GM19043 (cell line): ENCODE data around the gene TIMM23.
"Not testable (repeated sequence)": the region's sequence is repeated elsewhere in the genome, so short reads cannot be mapped to it uniquely, and the experiment has no call there.

ENCODE experiments used
- ATAC-seq: cut with Tn5 transposase; IDR thresholded peaks from one replicate; pipeline ENCODE4 v1.9.1; 2021; ENCODE audit warnings: low read depth; ENCODE audit not compliant: unreplicated experiment

Gene TIMM23

GRCh38 chr10:46020344-46020657 is 48.0 kb downstream of the TIMM23 start:
- ATAC-seq = no peak

DNA sequence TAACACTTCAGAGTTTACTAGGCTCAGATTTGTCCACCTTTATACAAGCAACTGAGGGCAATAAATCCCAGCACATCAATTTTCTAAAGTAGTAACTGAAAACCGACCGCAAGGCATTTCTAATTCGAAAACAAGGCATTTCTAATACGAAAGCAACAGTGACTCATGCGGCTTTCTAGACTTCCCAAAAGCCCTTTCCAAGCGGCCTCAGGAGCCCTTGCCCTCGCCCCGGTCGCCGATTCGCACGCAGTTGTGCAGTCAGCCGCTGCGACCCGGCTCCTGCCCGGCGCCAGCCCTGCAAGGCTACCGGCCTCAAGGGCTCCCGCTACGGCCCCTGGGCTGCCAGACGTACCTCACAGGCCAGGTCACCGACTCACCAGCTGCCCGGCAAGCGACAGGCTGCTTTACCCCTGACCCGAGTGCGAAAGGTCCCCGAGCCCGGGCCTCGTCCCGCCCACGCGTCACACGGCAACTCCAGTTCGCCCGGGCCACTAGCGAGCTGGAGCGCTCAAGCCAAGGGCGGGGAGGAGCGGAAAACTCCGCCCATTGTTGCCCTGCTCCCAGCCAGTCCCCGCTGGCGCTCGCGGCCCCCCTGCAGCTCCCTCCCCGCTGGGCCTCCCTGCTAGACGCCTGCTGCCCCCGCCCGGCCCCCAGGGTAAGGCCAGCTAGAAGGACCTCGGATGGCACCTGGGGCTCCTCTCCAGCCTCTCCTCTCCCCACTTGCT is 50.9 kb downstream of the TIMM23 start:
- ATAC-seq = peak; percentile 93

DNA sequence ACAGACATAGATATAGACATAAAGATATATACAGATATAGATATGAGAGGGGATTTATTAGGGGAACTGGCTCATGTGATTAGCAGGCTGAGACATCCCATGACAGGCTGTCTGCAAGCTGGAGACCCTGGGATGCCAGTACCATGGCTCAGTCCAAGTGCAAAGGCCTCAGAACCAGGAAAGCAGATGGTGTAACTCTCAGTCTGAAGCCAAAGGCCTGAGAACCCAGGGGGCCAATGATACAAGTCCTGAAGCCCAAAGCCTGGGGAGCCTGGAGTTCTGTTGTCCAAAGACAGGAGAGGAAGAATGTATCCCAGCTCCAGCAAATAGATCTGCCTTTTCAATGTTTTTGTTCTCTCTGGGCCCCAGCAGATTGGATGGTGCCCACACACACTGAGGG is 52.7 kb downstream of the TIMM23 start:
- no peak for ATAC-seq

GRCh38 chr10:46025406-46025805 is 53.1 kb downstream of the TIMM23 start:
- ATAC-seq = no peak

DNA sequence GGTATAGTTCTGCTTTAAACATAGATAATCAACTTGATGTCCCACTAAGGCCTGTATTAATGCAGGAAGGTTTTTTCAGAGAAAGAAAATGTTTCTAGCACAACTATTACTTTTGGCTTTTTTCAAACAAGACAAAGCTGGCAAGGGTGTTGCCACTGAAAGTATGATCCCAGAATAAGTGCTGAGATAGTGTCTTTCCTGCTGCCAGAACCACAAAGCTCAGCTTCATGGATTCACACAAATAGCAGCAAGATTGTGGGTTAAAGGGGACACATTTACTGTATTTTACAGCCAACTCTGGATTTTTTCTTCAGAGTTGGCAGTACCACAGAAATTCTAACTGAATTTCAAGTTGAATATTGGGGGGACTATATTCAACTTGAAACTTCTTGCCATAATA is 53.8 kb downstream of the TIMM23 start:
- ATAC-seq = no peak

GRCh38 chr10:46028584-46029460 is 56.5 kb downstream of the TIMM23 start:
- ATAC-seq = peak; percentile 38

GRCh38 chr10:46029461-46030030 is 57.3 kb downstream of the TIMM23 start:
- ATAC-seq = no peak

DNA sequence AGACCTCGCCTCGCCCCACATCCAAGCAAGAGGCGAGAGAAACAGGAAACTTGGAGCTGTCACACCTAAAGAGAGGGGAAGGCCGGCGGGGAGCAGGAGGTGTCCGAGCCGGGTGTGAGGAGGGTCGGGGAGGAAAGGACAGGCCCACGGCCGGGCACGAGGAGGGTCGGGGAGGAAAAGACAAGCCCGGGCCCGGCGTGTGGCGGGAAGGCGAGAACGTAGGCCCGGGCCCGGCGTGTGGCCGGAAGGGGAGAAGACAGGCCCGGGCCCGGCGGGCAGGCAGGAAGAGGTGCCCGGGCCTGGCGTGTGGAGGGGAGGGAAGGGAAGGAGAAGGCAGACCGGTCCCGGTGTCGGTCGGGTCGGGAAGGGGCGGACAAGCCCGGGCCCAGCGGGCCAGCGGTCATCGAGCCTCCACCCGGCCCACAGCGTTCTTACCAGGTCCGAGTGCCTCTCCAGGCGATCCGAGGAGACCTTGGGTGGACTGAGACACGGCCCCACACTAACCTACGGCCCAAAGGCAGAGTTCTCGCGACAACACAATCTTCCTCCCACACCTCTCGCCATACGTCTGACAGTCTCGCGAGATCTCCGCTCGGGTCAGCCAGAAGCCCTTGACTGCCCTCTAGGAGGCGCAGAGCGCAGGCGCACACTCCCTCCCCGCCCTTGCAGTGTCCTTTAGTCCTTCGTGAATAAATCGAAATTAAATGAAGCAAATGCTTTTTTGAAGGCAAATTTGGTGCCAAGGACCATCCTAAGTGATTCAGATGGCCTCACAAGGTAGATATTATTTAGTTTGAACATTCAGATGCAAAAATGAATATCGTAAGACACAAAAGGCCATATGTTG is 58.0 kb downstream of the TIMM23 start, which contains the start of gene NCOA4:
TSS of gene NCOA4 (minus strand) at position 533 of the 847 bp plus-strand sequence. CDS start 13,943 bp downstream, outside the sequence.
- peak; percentile 97 for ATAC-seq

DNA sequence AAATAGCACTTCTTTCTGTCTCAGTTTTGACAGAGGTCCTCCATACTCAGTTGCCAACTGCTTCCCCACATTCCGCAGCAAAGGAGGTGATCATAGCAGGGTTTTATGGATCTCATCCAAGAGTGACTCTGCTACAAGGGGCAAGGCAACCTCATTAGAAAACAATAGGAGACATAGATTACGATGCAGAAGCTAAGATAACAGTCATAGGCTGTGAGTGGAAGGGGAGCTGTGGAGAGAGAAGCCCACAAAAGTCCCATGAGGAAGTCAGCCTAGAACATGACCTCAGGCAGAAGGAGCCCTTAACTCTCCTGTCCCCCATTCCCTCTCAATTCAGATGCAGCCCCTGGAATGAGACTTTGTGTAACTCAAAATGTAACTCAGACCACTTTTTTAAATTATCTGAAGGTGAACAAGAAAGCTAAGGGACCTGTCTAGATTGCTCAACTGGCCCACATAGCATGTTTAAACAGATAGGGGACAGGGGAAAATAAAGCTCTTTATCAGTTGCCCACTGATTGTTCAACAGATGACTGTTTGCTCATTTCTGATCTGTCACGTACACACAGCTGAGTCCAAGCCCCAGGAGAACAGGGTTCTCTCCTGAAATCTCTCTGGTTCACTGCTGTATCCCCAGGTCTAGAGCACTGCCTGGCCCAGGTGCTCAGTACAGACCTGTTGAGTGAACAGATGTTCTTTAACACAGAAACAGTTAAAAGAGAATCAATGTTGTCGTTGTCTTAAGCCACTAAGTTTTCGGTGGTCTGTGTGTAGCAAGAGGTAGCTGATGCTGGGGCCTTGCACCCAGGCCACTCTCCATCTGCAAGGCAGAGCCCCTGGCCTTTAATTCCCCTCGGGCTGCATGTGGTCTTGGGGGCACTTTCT is 59.6 kb downstream of the TIMM23 start:
- ATAC-seq = no peak

GRCh38 chr10:46033602-46034011 is 61.3 kb downstream of the TIMM23 start:
- no peak for ATAC-seq

DNA sequence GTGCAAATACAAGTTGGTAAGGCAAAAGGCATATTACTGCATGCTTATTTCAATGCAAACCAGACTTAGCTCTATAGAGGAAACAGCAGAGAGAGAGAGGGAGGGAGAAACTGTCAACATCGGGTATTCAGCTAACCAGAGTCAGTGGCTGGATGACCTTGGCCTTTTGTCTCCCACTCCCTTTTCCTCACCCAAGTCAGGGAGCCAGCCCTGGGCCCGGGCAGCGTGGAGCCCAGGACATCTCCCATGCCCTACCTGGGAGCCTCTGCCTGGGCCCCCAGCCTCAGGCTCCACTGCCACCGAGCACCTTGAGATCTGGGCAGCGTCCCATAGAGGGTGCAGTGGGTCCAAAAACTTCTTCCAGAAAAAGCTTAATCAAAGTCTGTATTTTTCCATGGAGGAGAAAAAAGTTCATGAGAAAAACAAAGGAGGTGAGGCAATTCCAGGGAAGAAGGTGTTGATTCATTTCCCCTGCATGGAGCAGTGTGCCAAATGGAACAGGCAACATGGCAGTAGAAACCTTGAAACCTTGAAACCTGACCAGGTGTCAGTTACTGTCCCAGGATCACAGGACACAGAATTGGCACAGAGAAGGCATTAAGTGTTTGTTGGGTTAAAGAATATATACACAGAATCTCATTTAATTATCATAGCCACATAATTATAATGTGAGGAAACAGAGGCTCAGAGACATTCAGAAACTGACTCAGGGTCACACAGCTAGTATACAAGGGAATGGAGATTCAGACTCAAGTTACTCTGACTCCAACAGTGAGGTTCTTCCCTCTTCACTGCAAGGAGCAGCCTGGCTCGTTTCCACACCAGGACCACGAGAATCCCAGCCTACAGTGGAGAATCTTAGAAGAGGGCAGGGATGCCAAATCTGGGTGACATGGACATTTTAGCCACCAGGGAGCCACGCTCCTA is 63.9 kb downstream of the TIMM23 start:
- ATAC-seq = no peak

GRCh38 chr10:46037107-46037825 is 65.0 kb downstream of the TIMM23 start:
- ATAC-seq = no peak

GRCh38 chr10:46040004-46040403 is 67.7 kb downstream of the TIMM23 start:
- no peak for ATAC-seq

DNA sequence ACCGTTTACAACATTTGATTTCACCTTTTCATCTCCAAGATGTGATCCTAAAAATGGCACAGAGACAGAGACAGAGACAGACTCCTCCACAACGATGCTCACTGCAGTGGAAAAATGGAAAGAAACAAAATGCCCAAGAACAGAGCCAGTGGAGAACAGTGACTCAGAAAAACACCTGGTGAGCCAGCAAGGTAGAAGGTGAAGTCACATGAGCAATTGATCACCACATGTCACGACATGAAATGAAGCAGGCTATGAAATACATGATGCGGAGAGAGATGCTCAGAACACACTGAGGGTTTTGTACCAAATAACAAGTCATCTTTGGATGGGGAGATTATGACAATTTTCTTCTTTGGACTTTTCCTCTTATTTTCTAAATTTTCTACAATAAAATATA is 70.2 kb downstream of the TIMM23 start:
- ATAC-seq = no peak

DNA sequence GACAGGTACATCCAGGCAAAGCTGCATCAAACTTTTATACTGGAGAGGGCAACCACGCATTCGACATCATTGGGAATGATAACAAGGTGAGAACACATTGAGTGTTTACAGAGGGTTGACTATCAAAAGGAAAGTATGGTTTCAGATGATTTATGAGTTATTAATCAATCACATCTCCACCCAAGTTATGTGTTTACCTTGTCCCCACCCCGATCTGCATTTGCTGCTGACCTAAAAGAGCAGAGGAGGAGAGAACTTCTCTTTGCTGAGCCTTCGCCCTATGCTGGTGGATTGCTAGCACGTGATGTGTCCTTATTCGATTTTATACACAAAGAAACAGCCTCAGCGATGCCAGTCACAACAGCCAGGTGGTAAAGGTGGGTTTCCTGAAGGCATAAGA is 74.0 kb downstream of the TIMM23 start, which contains the start of gene MSMB:
TSS of gene MSMB (minus strand) at position 9 of the 400 bp plus-strand sequence. CDS start 32 bp downstream, outside the sequence.
- ATAC-seq = no peak

GRCh38 chr10:46048152-46048551 is 75.9 kb downstream of the TIMM23 start:
- no peak for ATAC-seq

- ATAC-seq = not testable (repeated sequence)
These were observed 77.2 kb downstream of the TIMM23 start for GRCh38 chr10:46049497-46049831.
